C4-2B (cell line): Measurements from ENCODE around the gene FOXL3.

Experiments used
- CTCF ChIP-seq: fragments of 450-650 bp; conservative IDR thresholded peaks from 2 replicates; pipeline ENCODE4 v1.5.1; 2017; ENCODE audit warnings: mild to moderate bottlenecking
- ZFX ChIP-seq: fragments of 450-650 bp; IDR thresholded peaks from 2 replicates; pipeline ENCODE4 v1.6.1; 2017

DNA sequence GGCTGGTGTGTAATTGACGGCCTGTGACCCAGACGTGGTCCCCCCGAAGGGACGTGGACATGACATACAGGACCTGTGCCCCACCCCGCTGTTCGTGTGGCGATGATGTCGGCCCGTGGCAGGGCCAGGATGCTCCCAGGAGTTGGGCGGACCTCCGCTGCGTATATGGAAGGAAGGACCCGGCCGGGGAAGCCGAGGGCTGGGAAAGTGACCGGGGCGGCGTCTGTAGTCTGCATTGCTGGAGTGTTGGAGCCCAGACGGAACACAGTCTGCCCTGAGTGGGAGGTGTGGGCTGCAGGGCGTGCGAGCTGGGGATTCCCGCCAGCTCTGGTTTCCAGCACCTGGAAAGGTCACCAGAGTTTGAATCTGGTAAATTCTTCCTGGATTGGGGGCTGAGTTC is 45.0 kb upstream of the FOXL3 start:
- no peak for TF ChIP-seq CTCF
- TF ChIP-seq ZFX = no peak
